Measurements from ENCODE around the gene GNAI2. TPM values are rescaled to one million over a fixed set of nuclear protein-coding genes. Genes with fewer than 3 reads are reported as not detected.
A peak's percentile ranks its signal among the peaks of the same experiment; 100 is the strongest.

Gene GNAI2
- total RNA-seq, 1 experiment from 2014 or later = 151 TPM

DNA sequence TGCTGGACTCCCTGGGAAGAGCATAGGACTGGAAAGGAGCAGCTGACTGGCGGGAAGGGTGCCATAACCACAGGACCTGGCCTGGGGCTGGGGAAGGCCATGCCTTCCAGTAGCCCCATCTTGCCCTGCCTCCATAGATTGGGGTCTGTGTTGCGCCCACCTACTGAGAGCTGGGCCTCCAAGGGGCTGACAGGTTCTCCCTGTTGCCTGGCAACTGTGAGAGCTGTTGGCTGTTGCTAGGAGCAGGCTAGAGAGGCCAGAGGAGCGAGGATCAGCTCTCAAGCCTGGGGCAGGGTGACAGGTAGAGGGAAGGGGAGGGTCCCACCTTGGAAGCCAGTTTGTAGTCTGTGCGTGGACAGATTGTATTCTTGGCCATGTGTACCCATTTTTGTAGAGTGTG is 2.8 kb upstream of the GNAI2 start:
- DNase-seq = no peak
- no peaks in the 10 kb centered on the region for H3K9me3 ChIP-seq (ENCODE audit: low read length)
- H2AFZ ChIP-seq (ENCODE audit: low read length) = no peak overlapping the region
- H3K36me3 ChIP-seq (ENCODE audit: insufficient read depth, low read length) = no peaks in the 10 kb centered on the region
- no peak overlapping the region for H3K27ac ChIP-seq (ENCODE audit: low read length)
- peaks cover 38% of the 10 kb centered on the region for H3K4me1 ChIP-seq (ENCODE audit: low read length)
- H3K9ac ChIP-seq (ENCODE audit: low read length) = no peak overlapping the region
- no peak overlapping the region for H3K4me3 ChIP-seq (ENCODE audit: low read length)
- H4K20me1 ChIP-seq (ENCODE audit: insufficient read depth, low read depth, low read length) = peaks cover 7% of the 10 kb centered on the region; the same call in 1 of the 2 replicates
- H3K27me3 ChIP-seq (ENCODE audit: low read length) = no peaks in the 10 kb centered on the region
- H3K4me2 ChIP-seq (ENCODE audit: low read depth, low read length, poor library complexity, severe bottlenecking) = no peak overlapping the region
- H3K9me2 ChIP-seq (replicated peaks; ENCODE audit: insufficient read depth, low read length) = no peaks in the 10 kb centered on the region
- H3K79me2 ChIP-seq (ENCODE audit: low read length) = peaks cover 21% of the 10 kb centered on the region

DNA sequence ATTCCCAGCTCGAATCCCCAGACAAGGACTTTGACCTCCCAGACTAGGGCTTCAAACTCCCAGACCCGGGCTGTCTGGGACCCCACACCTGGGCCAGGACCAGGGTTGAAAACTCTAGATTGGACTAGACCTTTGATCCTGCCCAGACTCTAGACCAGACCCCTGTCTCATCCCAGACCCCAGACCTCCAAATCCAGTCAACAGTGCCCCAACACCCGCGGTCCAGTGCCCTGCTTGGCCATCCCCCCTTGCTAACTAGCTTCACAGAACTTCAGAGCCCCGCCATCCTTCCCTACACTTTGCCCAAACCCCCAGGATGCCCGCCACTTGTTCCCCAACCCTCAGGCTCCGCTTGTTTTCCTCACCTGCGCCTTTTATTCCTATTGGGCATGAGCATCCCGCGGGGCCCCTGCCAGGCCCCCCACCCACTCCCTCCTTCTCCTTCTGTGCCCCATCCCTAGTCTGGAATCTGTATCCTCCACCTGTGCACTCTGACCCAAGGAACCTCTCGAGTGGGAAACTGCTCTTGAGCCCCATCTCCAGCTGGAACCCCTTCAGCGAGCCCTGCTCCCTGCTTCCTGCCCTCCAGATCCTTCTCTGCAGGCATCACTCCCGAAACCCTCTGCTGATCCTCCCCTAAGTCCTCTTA is 604 bp downstream of the GNAI2 start:
- H2AFZ ChIP-seq (ENCODE audit: low read length) = no peak overlapping the region
- peaks cover 37% of the 10 kb centered on the region for H4K20me1 ChIP-seq (ENCODE audit: insufficient read depth, low read depth, low read length)
- no peak for DNase-seq
- H3K36me3 ChIP-seq (ENCODE audit: insufficient read depth, low read length) = peaks cover 10% of the 10 kb centered on the region; the same call in 1 of the 2 replicates
- H3K4me3 ChIP-seq (ENCODE audit: low read length) = peak overlapping the region; percentile 95
- peak overlapping the region; percentile 89 for H3K4me2 ChIP-seq (ENCODE audit: low read depth, low read length, poor library complexity, severe bottlenecking)
- peak overlapping the region; percentile 90 for H3K27ac ChIP-seq (ENCODE audit: low read length)
- no peaks in the 10 kb centered on the region for H3K9me3 ChIP-seq (ENCODE audit: low read length)
- H3K9me2 ChIP-seq (replicated peaks; ENCODE audit: insufficient read depth, low read length) = no peaks in the 10 kb centered on the region
- peaks cover 47% of the 10 kb centered on the region for H3K4me1 ChIP-seq (ENCODE audit: low read length)
- H3K79me2 ChIP-seq (ENCODE audit: low read length) = peaks cover 53% of the 10 kb centered on the region
- H3K9ac ChIP-seq (ENCODE audit: low read length) = peak overlapping the region; percentile 95
- H3K27me3 ChIP-seq (ENCODE audit: low read length) = no peaks in the 10 kb centered on the region

DNA sequence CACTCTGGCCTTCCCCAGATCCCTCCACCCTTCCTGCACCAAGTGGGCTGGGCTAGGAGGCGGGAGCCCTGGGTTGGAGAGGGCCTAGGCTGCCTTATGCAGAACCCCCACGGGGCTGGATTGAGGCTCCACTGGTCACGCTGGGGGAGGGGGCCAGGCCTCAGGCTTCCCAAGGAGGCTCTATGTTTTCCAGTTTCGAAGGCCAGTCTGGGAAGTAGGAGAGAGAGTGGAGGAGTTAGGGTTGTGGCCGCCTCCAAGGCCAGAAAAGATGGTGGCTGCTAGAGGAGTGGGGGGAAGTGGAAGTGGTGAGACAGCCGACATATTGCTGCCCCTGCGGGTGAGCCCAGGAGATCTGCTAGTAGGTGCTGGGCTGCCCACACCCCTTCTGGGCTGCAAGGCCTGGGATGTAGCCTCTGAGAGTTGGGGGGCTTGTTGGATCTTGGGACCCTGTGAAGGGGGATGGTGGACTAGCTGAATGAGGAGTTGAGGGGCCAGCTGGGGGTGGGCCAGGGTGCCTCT is 1.2 kb downstream of the GNAI2 start:
- Histone ChIP-seq H3K36me3 (ENCODE audit: insufficient read depth, low read length) (peaks cover 10% of the 10 kb centered on the region; the same call in 1 of the 2 replicates), H3K79me2 (ENCODE audit: low read length) (peaks cover 59% of the 10 kb centered on the region), H3K4me2 (ENCODE audit: low read depth, low read length, poor library complexity, severe bottlenecking) (peak overlapping the region; percentile 89), H3K27me3 (ENCODE audit: low read length) (no peaks in the 10 kb centered on the region), H3K4me1 (ENCODE audit: low read length) (peaks cover 53% of the 10 kb centered on the region), H3K9me2 (replicated peaks; ENCODE audit: insufficient read depth, low read length) (no peaks in the 10 kb centered on the region), H3K4me3 (ENCODE audit: low read length) (peak overlapping the region; percentile 95), H3K9me3 (ENCODE audit: low read length) (no peaks in the 10 kb centered on the region), H4K20me1 (ENCODE audit: insufficient read depth, low read depth, low read length) (peaks cover 43% of the 10 kb centered on the region), H2AFZ (ENCODE audit: low read length) (no peak overlapping the region), H3K9ac (ENCODE audit: low read length) (peak overlapping the region; percentile 95), H3K27ac (ENCODE audit: low read length) (peak overlapping the region; percentile 90)
- DNase-seq = peak; percentile 63

DNA sequence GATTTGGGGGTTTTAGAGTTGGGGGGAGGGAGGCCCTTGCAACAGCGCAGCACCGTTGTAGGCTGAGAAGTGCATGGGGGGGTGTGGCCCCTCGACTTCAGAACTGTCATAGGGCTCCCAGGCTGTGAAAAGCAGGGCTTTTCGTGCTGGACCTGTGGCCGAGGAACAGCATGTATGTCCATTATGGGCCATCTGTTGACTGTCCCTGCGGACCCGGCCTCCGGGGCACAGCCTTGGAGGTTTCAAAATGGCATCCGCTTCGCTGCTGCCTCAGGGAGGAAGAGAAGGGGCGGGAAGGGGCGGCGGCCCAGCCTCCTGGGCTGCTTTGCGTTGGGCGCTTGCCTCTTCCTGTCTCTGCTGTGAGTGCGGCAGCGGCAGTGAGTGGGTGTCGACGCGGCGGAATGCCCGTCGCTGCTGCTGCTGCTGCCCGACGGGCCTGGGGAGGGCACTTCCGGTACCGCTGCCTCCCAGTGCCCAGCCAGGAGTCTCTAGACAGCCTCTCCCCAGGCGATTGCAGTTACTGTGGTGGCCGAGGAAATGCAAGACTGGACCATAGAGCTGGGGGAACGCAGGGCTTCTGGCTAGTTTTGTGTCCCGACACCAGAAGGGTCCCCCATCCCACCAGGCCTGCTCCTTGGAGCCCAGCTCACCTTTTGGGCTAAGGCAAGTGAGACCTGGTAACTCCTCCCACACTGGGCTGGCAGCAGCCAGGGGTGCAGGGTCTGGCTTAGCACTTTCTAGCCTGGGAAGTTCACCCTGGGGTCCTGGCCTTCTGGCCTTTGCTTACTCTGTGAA is 1.9 kb downstream of the GNAI2 start:
- H2AFZ ChIP-seq (ENCODE audit: low read length) = no peak overlapping the region
- H4K20me1 ChIP-seq (ENCODE audit: insufficient read depth, low read depth, low read length) = peaks cover 43% of the 10 kb centered on the region

DNA sequence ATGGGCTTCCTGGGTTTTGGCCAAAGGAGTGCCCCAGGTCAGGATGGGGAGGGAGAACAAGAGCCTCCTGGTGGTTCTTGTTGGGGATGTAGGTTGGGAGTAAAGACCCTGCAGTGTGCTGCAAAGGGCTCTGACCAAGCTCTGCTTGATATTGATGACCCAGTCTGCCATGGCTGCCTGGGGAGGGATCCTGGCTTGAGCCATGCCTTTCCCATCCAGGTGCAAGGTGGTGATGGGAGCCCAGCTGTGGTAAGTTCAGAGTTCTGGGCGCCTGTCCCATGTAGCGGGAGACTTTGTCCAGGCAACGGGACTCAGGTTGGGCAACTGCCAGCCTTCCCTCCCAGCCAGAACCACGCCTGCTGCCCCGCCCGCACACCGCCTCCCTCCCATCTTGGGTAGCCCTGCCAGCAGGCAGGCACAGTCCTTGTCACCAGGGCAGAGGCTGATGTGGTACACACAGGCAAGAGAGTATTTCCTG is 2.6 kb downstream of the GNAI2 start:
- no peak for DNase-seq
- H3K36me3 ChIP-seq (ENCODE audit: insufficient read depth, low read length) = peaks cover 10% of the 10 kb centered on the region; the same call in 1 of the 2 replicates
- H3K27ac ChIP-seq (ENCODE audit: low read length) = peak overlapping the region; percentile 90
- peak overlapping the region; percentile 95 for H3K4me3 ChIP-seq (ENCODE audit: low read length)
- peaks cover 67% of the 10 kb centered on the region for H3K4me1 ChIP-seq (ENCODE audit: low read length)
- H3K4me2 ChIP-seq (ENCODE audit: low read depth, low read length, poor library complexity, severe bottlenecking) = peak overlapping the region; percentile 89
- H3K27me3 ChIP-seq (ENCODE audit: low read length) = no peaks in the 10 kb centered on the region
- H2AFZ ChIP-seq (ENCODE audit: low read length) = no peak overlapping the region
- H3K79me2 ChIP-seq (ENCODE audit: low read length) = peaks cover 71% of the 10 kb centered on the region
- H3K9ac ChIP-seq (ENCODE audit: low read length) = peak overlapping the region; percentile 95
- H3K9me3 ChIP-seq (ENCODE audit: low read length) = no peaks in the 10 kb centered on the region
- H3K9me2 ChIP-seq (replicated peaks; ENCODE audit: insufficient read depth, low read length) = no peaks in the 10 kb centered on the region
- H4K20me1 ChIP-seq (ENCODE audit: insufficient read depth, low read depth, low read length) = peaks cover 43% of the 10 kb centered on the region

More for the DNA sequence above, 1.9 kb downstream of the GNAI2 start:
- H3K9ac ChIP-seq (ENCODE audit: low read length) = peak overlapping the region; percentile 95
- no peaks in the 10 kb centered on the region for H3K9me2 ChIP-seq (replicated peaks; ENCODE audit: insufficient read depth, low read length)
- H3K27me3 ChIP-seq (ENCODE audit: low read length) = no peaks in the 10 kb centered on the region
- peak overlapping the region; percentile 95 for H3K4me3 ChIP-seq (ENCODE audit: low read length)
- peaks cover 60% of the 10 kb centered on the region for H3K4me1 ChIP-seq (ENCODE audit: low read length)
- peaks cover 10% of the 10 kb centered on the region; the same call in 1 of the 2 replicates for H3K36me3 ChIP-seq (ENCODE audit: insufficient read depth, low read length)
- H3K9me3 ChIP-seq (ENCODE audit: low read length) = no peaks in the 10 kb centered on the region
- peak overlapping the region; percentile 89 for H3K4me2 ChIP-seq (ENCODE audit: low read depth, low read length, poor library complexity, severe bottlenecking)
- DNase-seq = peak; percentile 95
- peaks cover 65% of the 10 kb centered on the region for H3K79me2 ChIP-seq (ENCODE audit: low read length)
- peak overlapping the region; percentile 90 for H3K27ac ChIP-seq (ENCODE audit: low read length)

DNA sequence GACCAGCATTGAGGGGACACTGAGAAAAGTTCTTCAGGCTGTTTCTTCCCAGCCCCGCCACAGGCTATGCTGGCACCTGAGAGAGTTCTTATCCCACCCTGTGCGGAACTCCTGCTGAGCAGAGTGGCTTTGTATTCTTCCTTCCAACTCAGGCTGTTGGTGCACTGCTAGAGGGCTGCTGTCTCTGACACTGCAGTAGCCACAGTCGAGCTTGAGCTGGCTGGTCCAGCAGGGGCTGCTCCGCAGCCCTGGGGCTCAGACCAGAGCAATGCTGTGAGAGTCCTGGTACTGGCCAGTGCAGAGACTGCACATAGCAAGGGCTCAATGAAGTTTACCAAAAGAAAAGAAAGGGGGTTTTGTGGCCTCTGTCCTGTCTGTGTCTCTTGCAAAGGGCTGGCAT is 3.6 kb downstream of the GNAI2 start:
- peak overlapping the region; percentile 90 for H3K27ac ChIP-seq (ENCODE audit: low read length)
- peak overlapping the region; percentile 89 for H3K4me2 ChIP-seq (ENCODE audit: low read depth, low read length, poor library complexity, severe bottlenecking)

DNA sequence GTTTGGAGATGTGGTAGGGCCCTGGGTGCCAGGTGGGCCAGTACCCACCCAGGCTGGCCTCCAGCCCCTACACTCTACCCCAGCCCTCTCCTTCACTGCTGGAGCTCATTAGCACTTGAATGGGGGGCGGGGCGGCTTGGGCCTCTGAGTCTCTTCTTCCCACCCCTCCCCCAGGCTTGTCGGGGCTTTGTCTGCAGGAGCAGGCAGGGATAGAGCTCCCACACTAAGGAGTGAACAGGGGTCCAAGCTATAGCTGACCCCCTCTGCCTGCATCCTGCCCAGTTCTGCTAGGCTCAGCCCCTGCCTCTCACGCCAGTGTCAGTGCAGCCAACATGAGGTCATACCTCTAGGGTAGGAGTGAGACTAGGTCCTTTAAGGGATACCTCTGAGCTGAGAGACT is 5.2 kb downstream of the GNAI2 start:
- H3K36me3 ChIP-seq (ENCODE audit: insufficient read depth, low read length) = peaks cover 10% of the 10 kb centered on the region; the same call in 1 of the 2 replicates
- peak overlapping the region; percentile 40; the same call in 1 of the 2 replicates for H3K4me3 ChIP-seq (ENCODE audit: low read length)
- H3K9me2 ChIP-seq (replicated peaks; ENCODE audit: insufficient read depth, low read length) = no peaks in the 10 kb centered on the region
- peaks cover 43% of the 10 kb centered on the region for H4K20me1 ChIP-seq (ENCODE audit: insufficient read depth, low read depth, low read length)
- peak overlapping the region; percentile 60 for H3K9ac ChIP-seq (ENCODE audit: low read length)
- no peak for DNase-seq
- peak overlapping the region; percentile 93 for H3K27ac ChIP-seq (ENCODE audit: low read length)
- peak overlapping the region; percentile 63 for H3K4me2 ChIP-seq (ENCODE audit: low read depth, low read length, poor library complexity, severe bottlenecking)
- H3K9me3 ChIP-seq (ENCODE audit: low read length) = no peaks in the 10 kb centered on the region
- no peaks in the 10 kb centered on the region for H3K27me3 ChIP-seq (ENCODE audit: low read length)
- H3K4me1 ChIP-seq (ENCODE audit: low read length) = peaks cover 73% of the 10 kb centered on the region
- peaks cover 89% of the 10 kb centered on the region for H3K79me2 ChIP-seq (ENCODE audit: low read length)
- no peak overlapping the region for H2AFZ ChIP-seq (ENCODE audit: low read length)

More for the DNA sequence above, 3.6 kb downstream of the GNAI2 start:
- Histone ChIP-seq H3K36me3 (ENCODE audit: insufficient read depth, low read length) (peaks cover 10% of the 10 kb centered on the region; the same call in 1 of the 2 replicates), H3K4me3 (ENCODE audit: low read length) (no peak overlapping the region), H3K79me2 (ENCODE audit: low read length) (peaks cover 78% of the 10 kb centered on the region), H3K27me3 (ENCODE audit: low read length) (no peaks in the 10 kb centered on the region), H2AFZ (ENCODE audit: low read length) (no peak overlapping the region), H4K20me1 (ENCODE audit: insufficient read depth, low read depth, low read length) (peaks cover 43% of the 10 kb centered on the region), H3K4me1 (ENCODE audit: low read length) (peaks cover 71% of the 10 kb centered on the region), H3K9me2 (replicated peaks; ENCODE audit: insufficient read depth, low read length) (no peaks in the 10 kb centered on the region), H3K9me3 (ENCODE audit: low read length) (no peaks in the 10 kb centered on the region), H3K9ac (ENCODE audit: low read length) (peak overlapping the region; percentile 95)
- DNase-seq = no peak

All from Karpas-422 (cell line).